K562 (cell line): ENCODE results near the gene FOSL1. TPM values are rescaled to one million over a fixed set of nuclear protein-coding genes. Genes with fewer than 3 reads are reported as not detected.

Experiments used
- ATF4 ChIP-seq: fragments of 450-650 bp; formaldehyde crosslinking; IDR thresholded peaks from 2 replicates; pipeline ENCODE4 v1.4.0; 2022; ENCODE audit warnings: mild to moderate bottlenecking, moderate library complexity
- BDP1 ChIP-seq: IDR thresholded peaks from 3 replicates; pipeline ENCODE4 v1.6.1; 2011; ENCODE audit not compliant: insufficient read length, insufficient read depth
- CAMTA2 ChIP-seq: fragments of 250-450 bp; sonication (Bioruptor Pico); conservative IDR thresholded peaks from 2 replicates; pipeline ENCODE4 v1.5.1; 2022
- CBFA2T2 ChIP-seq: fragments of 450-650 bp; conservative IDR thresholded peaks from 2 replicates; pipeline ENCODE4 v1.6.1; 2017; ENCODE audit warnings: mild to moderate bottlenecking
- CBFB ChIP-seq: sonication (generic); formaldehyde crosslinking; IDR thresholded peaks from 2 replicates; pipeline ENCODE4 v1.4.0; 2020; ENCODE audit warnings: mild to moderate bottlenecking, missing genetic modification reagents
- DNMT1 ChIP-seq: fragments of 450-650 bp; IDR thresholded peaks from 2 replicates; pipeline ENCODE4 v1.6.1; 2016; ENCODE audit warnings: antibody characterized with exemption, mild to moderate bottlenecking
- GTF2A2 ChIP-seq: IDR thresholded peaks from 2 replicates; pipeline ENCODE4 v1.6.1; 2016; ENCODE audit warnings: mild to moderate bottlenecking, missing genetic modification characterization, missing compliant biosample characterization
- GTF2F1 ChIP-seq: IDR thresholded peaks from 2 replicates; pipeline ENCODE4 v1.6.1; 2011; ENCODE audit warnings: low read depth, low read length, improper control_type of control experiment
- HCFC1 ChIP-seq: IDR thresholded peaks from 2 replicates; pipeline ENCODE4 v1.6.1; 2012; ENCODE audit warnings: low read depth, low read length, improper control_type of control experiment
- HDAC8 ChIP-seq: fragments of 450-650 bp; IDR thresholded peaks from 2 replicates; pipeline ENCODE4 v1.6.1; 2016; ENCODE audit warnings: mild to moderate bottlenecking, missing genetic modification characterization, moderate library complexity, missing compliant biosample characterization
- HINFP ChIP-seq: fragments of 450-650 bp; conservative IDR thresholded peaks from 2 replicates; pipeline ENCODE4 v1.6.1; 2016; ENCODE audit warnings: missing genetic modification characterization, low read depth, mild to moderate bottlenecking, control low read depth, missing compliant biosample characterization
- ID3 ChIP-seq, 2 experiments: fragments of 250-450 bp in 1 of 2; fragments of 450-650 bp in 1 of 2; sonication (Bioruptor Pico) in 1 of 2; IDR thresholded peaks; 2 replicates each; pipeline versions ENCODE4 v1.6.1 to v1.8.0; 2016 to 2021; ENCODE audit warnings: mild to moderate bottlenecking in 2 of 2, moderate library complexity in 2 of 2, missing compliant biosample characterization in 1 of 2, missing genetic modification characterization in 1 of 2
- KLF1 ChIP-seq: fragments of 450-650 bp; IDR thresholded peaks from 2 replicates; pipeline ENCODE4 v1.6.1; 2016; ENCODE audit warnings: missing genetic modification characterization, missing compliant biosample characterization
- MECOM ChIP-seq: fragments of 250-450 bp; sonication (Bioruptor Pico); IDR thresholded peaks from 2 replicates; pipeline ENCODE4 v1.8.0; 2022; ENCODE audit warnings: inconsistent platforms
- POLR2AphosphoS2 ChIP-seq: IDR thresholded peaks from 2 replicates; pipeline ENCODE4 v1.6.1; 2012; ENCODE audit warnings: low read length, improper control_type of control experiment
- PURB ChIP-seq: sonication (generic); formaldehyde crosslinking; IDR thresholded peaks from 2 replicates; pipeline ENCODE4 v1.9.0; 2021; ENCODE audit warnings: low read depth, mild to moderate bottlenecking, missing genetic modification reagents
- SMAD1 ChIP-seq: fragments of 150-350 bp; IDR thresholded peaks from 2 replicates; pipeline ENCODE4 v1.6.1; 2014; ENCODE audit warnings: low read length, low read depth; ENCODE audit not compliant: partially characterized antibody
- U2AF2 ChIP-seq: fragments of 200-400 bp; formaldehyde crosslinking; optimal IDR thresholded peaks from 2 replicates; pipeline ENCODE3; 2017; ENCODE audit warnings: low read depth, mild to moderate bottlenecking, low read length
- XRCC4 ChIP-seq: IDR thresholded peaks from one replicate; pipeline ENCODE4 v1.6.1; 2011; ENCODE audit not compliant: insufficient read depth, insufficient read length; ENCODE audit errors: extremely low read depth
- ZNF518B ChIP-seq: fragments of 250-450 bp; sonication (Bioruptor Pico); IDR thresholded peaks from 2 replicates; pipeline ENCODE4 v1.5.0; 2021; ENCODE audit warnings: mild to moderate bottlenecking, moderate library complexity
- ZNF551 ChIP-seq: fragments of 250-450 bp; sonication (Bioruptor Pico); IDR thresholded peaks from 2 replicates; pipeline ENCODE4 v1.5.0; 2021; ENCODE audit warnings: mild to moderate bottlenecking, moderate library complexity
- ZNF699 ChIP-seq: fragments of 250-450 bp; sonication (Bioruptor Pico); IDR thresholded peaks from 2 replicates; pipeline ENCODE4 v1.8.0; 2021; ENCODE audit warnings: mild to moderate bottlenecking, moderate library complexity; ENCODE audit not compliant: insufficient replicate concordance
- ZNF77 ChIP-seq: fragments of 250-450 bp; sonication (Bioruptor Pico); IDR thresholded peaks from 2 replicates; pipeline ENCODE4 v1.5.0; 2020
- polyA plus RNA-seq, 8 experiments: library from polyadenylated mRNA; depleted of rRNA in 4 of 8; stranded (reverse) in 5 of 8; unstranded in 3 of 8; fragments of >200 nt; fragmentation: Nextera tagmentation in 2 of 8; fragmentation: Illumina TruSeq in 1 of 8; extraction: Ambion mirVana in 2 of 8; extraction: Trizol in 1 of 8; gene quantifications; 2 replicates each; pipeline versions ENCODE4 v1.2.1 to v1.2.3, GENCODE V29; 2011 to 2014; ENCODE audit warnings: inconsistent platforms in 1 of 8, missing spikeins in 1 of 8
- total RNA-seq, 7 experiments: library from RNA; depleted of rRNA in 6 of 7; stranded (reverse); fragments of >200 nt in 6 of 7; fragmentation: Illumina TruSeq in 2 of 7; extraction: Trizol in 2 of 7; gene quantifications; 2 replicates each; pipeline versions ENCODE4 v1.2.1 to v1.2.3, GENCODE V29; 2011 to 2021; ENCODE audit warnings: low replicate concordance in 1 of 7

Gene FOSL1
- total and polyA plus RNA-seq, 9 of the 15 experiments (the other 6 are each of a cell fraction or from before 2014, with no cell fraction given), result 3.5 to 39.6 (median 10.0) TPM

- TF ChIP-seq POLR2AphosphoS2 (no peak; the same call in 1 of the 2 replicates), ATF4 (no peak), ZNF518B (CRISPR knock-in tag) (no peak), KLF1 (no peak), GTF2A2 (tag) (no peak), HDAC8 (tag) (no peak), CBFA2T2 (peak; percentile 62), XRCC4 (no peak), DNMT1 (no peak), CBFB (CRISPR knock-in tag) (no peak), PURB (CRISPR knock-in tag) (no peak), HCFC1 (peak; percentile 2; the same call in 1 of the 2 replicates), ZNF551 (CRISPR knock-in tag) (no peak), SMAD1 (peak; percentile 15), ZNF77 (CRISPR knock-in tag) (no peak), U2AF2 (no peak), ZNF699 (CRISPR knock-in tag) (no peak), BDP1 (no peak), MECOM (CRISPR knock-in tag) (no peak), GTF2F1 (no peak), CAMTA2 (CRISPR knock-in tag) (no peak), HINFP (no peak), ID3 (CRISPR knock-in tag; IDR thresholded peaks at IDR 0.05) (no peak), ID3 (tag; IDR thresholded peaks at IDR 0.05) (no peak)
Observed at GRCh38 chr11:65856689-65857499, 43.3 kb downstream of the FOSL1 start (continued).
